ACC112 (cell line): ENCODE data around the gene FRS3.

ENCODE experiments used
- H2AFZ ChIP-seq: fragments of 200-600 bp; sonication (generic); one replicate; pipeline ENCODE4 v1.6.0; 2017; ENCODE audit warnings: antibody characterized with exemption, low read length; ENCODE audit not compliant: unreplicated experiment
- H3K27ac ChIP-seq: fragments of 200-600 bp; sonication (generic); 2 replicates; pipeline ENCODE4 v1.5.1; 2014; ENCODE audit warnings: low read depth, mild to moderate bottlenecking, antibody characterized with exemption, low read length, moderate library complexity
- H3K27me3 ChIP-seq: fragments of 200-600 bp; sonication (generic); 2 replicates; pipeline ENCODE4 v1.6.1; 2014; ENCODE audit warnings: mild to moderate bottlenecking, antibody characterized with exemption, low read length, moderate library complexity, mixed read lengths; ENCODE audit not compliant: insufficient read depth
- H3K36me3 ChIP-seq: fragments of 200-600 bp; sonication (generic); 2 replicates; pipeline ENCODE4 v1.6.1; 2016; ENCODE audit warnings: mild to moderate bottlenecking, antibody characterized with exemption, low read length, moderate library complexity, mixed read lengths; ENCODE audit not compliant: insufficient read depth
- H3K4me1 ChIP-seq: fragments of 200-600 bp; sonication (generic); one replicate; pipeline ENCODE4 v1.6.1; 2016; ENCODE audit warnings: low read length, mixed read lengths; ENCODE audit not compliant: insufficient read depth, unreplicated experiment, control insufficient read depth
- H3K4me3 ChIP-seq: fragments of 200-600 bp; sonication (generic); 2 replicates; pipeline ENCODE4 v1.5.1; 2014; ENCODE audit warnings: mild to moderate bottlenecking, low read depth, low read length
- H3K79me2 ChIP-seq: fragments of 200-600 bp; sonication (generic); one replicate; pipeline ENCODE4 v1.6.0; 2016; ENCODE audit warnings: low read length; ENCODE audit not compliant: control insufficient read depth, unreplicated experiment, insufficient read depth

Gene FRS3

DNA sequence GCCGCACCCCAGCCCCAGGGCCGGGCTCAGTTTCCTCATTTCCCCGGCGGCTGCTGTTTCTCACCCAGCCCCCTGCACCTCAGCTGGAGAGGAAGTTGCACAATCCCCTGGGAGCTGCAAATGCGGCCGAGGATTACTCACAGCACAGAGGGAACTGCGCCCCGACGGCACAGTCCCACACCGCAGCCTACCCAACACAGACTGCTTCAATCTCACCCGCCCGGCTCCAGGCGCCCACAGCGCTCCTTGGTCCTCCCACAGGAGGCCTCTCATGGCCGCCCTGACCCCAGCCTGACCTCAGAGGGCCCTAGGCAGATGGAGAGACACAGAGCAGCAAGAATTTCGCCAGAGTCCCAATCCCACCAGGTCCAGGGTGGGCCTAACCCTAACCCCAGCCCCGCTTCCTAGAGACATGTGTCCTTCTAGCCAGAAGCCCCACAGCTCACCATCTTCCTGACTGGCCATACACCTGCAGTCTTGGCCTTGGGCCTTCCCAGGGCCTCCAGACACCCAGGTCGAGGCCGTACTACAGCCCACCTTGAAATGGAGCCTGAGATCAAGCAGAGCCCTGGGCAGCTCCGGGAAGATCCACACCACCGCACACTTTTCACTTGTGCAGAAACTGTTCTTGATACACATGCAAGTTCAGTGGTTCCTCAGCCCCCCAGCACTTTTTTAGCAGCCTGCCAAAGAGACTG is 56.0 kb downstream of the FRS3 start:
- no peak overlapping the region for H2AFZ ChIP-seq
- no peaks in the 10 kb centered on the region for H3K36me3 ChIP-seq
- no peak overlapping the region for H3K4me3 ChIP-seq
- H3K27ac ChIP-seq: no peak overlapping the region
- H3K27me3 ChIP-seq: no peaks in the 10 kb centered on the region
- no peaks in the 10 kb centered on the region for H3K79me2 ChIP-seq
- peaks cover 19% of the 10 kb centered on the region for H3K4me1 ChIP-seq

DNA sequence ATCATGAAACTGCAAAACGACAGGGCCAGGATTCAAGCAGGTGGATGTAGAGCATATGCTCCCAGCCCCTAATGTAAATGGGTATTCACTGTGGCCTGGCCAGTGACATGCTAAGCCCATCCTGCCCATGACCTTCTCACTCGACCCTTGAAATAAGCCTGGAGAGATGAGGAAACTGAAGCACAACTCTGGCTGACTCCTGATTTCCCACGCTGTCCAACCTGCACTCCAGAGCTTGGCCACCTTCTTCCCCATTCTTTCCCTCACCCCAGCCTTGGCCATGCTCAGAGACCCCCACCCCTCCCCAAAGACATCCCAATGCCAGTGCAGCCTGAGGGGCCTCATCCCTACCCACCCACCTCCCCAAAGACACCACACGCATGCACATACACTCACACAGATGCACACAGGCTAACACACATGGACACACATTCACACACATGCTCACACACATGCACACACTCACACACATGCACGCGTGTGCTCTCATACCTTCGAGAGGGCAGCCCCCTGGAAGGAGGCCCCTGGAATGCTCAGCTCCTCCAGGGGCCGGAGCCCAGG is 56.7 kb downstream of the FRS3 start:
- H2AFZ ChIP-seq: no peak overlapping the region
- H3K36me3 ChIP-seq: no peaks in the 10 kb centered on the region
- no peaks in the 10 kb centered on the region for H3K27me3 ChIP-seq
- H3K4me3 ChIP-seq: no peak overlapping the region
- H3K4me1 ChIP-seq: peaks cover 19% of the 10 kb centered on the region
- H3K27ac ChIP-seq: no peak overlapping the region
- H3K79me2 ChIP-seq: no peaks in the 10 kb centered on the region

DNA sequence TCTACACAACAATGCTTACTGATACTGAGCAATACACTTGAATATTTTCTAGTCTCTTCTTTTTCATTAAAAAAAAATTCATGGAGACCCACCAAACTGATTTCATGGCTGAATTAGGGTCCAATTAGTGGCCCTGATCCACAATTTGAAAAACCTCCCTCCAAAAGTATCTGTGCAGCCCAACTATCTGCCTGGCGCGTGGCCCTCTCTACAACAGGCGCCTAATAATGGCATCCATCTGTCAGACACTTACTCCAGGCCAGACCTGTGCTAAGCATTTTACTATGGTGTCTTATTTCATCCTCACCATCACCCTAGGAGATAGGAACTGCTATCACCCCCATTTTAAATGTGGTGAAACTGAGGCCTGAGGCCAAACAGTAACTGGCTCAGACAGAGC is 58.3 kb downstream of the FRS3 start:
- no peaks in the 10 kb centered on the region for H3K79me2 ChIP-seq

DNA sequence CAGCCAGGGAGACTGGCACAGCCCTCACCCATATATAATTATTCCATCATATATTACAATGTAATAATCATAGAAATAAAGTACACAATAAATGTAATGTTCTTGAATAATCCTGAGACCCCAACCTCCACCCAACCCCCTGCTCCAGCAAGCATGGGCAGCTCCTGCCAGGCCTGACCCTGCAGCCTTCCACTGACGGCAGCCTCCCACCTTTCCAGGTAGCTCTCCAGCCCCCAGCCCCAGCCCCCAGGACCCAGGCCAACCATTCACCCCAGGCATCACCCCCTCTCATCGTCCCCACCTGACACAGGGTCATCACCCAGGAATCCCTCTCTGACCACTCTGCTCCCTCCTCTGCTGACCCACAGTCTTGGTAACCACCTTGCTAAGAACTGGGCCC is 58.9 kb downstream of the FRS3 start:
- no peaks in the 10 kb centered on the region for H3K36me3 ChIP-seq
- H3K4me1 ChIP-seq: peaks cover 19% of the 10 kb centered on the region
- H3K27me3 ChIP-seq: no peaks in the 10 kb centered on the region
- no peak overlapping the region for H2AFZ ChIP-seq
- no peak overlapping the region for H3K4me3 ChIP-seq
- no peak overlapping the region for H3K27ac ChIP-seq
- no peaks in the 10 kb centered on the region for H3K79me2 ChIP-seq

More for the DNA sequence above, 58.3 kb downstream of the FRS3 start:
- H3K4me3 ChIP-seq: no peak overlapping the region
- no peaks in the 10 kb centered on the region for H3K36me3 ChIP-seq
- no peak overlapping the region for H3K27ac ChIP-seq
- H3K27me3 ChIP-seq: no peaks in the 10 kb centered on the region
- peaks cover 19% of the 10 kb centered on the region for H3K4me1 ChIP-seq
- no peak overlapping the region for H2AFZ ChIP-seq

DNA sequence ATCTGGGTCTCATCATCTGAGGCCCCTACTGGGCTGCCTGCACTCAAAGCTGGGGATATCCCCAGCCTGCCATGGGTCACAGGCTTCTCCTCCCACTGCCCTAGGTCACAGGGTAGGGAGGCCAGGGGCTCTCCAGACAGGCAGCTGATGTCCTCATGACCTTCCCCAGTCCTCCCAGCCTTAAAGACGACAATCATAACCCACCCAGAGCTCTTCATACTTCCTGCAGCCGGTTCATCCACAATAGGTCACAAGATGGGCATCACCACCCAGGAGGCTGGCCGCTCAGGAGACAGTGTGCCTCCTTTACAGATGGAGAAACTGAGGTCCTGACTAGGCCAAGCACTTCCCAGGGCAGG is 59.5 kb downstream of the FRS3 start:
- Histone ChIP-seq H3K79me2 (no peaks in the 10 kb centered on the region), H3K4me1 (peaks cover 19% of the 10 kb centered on the region), H3K4me3 (no peak overlapping the region)

More for the DNA sequence above, 59.5 kb downstream of the FRS3 start:
- Histone ChIP-seq H2AFZ (no peak overlapping the region), H3K27me3 (no peaks in the 10 kb centered on the region), H3K36me3 (no peaks in the 10 kb centered on the region), H3K27ac (no peak overlapping the region)
